ENCODE measurements around the gene TENM3.
A peak's percentile ranks its signal among the peaks of the same experiment; 100 is the strongest.

TENM3 gene

GRCh38 chr4:182752158-182752910, 509.1 kb downstream of the TENM3 start:
- Histone ChIP-seq H3K27ac (ENCODE audit: low read depth, low read length) (no peak overlapping the region), H3K9me3 (ENCODE audit: low read length) (no peaks in the 10 kb centered on the region), H3K9ac (ENCODE audit: low read length) (no peak overlapping the region), H3K4me3 (ENCODE audit: low read depth in 1 of 2, low read length in 2 of 2) (no peak overlapping the region), H3K4me1 (ENCODE audit: insufficient read depth, low read length) (no peaks in the 10 kb centered on the region), H3K27me3 (ENCODE audit: control insufficient read depth in 1 of 2, insufficient read depth in 2 of 2, low read length in 2 of 2) (no peaks in the 10 kb centered on the region), H3K36me3 (ENCODE audit: insufficient read depth, low read length) (peaks cover 11% of the 10 kb centered on the region)

DNA sequence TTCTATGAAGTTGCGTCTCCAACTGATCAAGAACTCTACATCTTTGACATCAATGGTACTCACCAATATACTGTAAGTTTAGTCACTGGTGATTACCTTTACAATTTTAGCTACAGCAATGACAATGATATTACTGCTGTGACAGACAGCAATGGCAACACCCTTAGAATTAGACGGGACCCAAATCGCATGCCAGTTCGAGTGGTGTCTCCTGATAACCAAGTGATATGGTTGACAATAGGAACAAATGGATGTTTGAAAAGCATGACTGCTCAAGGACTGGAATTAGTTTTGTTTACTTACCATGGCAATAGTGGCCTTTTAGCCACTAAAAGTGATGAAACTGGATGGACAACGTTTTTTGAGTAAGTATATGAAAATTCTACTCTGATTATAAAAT, 511.7 kb downstream of the TENM3 start:
- H3K4me3 ChIP-seq (ENCODE audit: low read depth in 1 of 2, low read length in 2 of 2) = no peak overlapping the region
- H3K27ac ChIP-seq (ENCODE audit: low read depth, low read length) = no peak overlapping the region
- no peak overlapping the region for H3K9ac ChIP-seq (ENCODE audit: low read length)
- no peaks in the 10 kb centered on the region for H3K27me3 ChIP-seq (ENCODE audit: control insufficient read depth in 1 of 2, insufficient read depth in 2 of 2, low read length in 2 of 2)
- H3K36me3 ChIP-seq (ENCODE audit: insufficient read depth, low read length) = peaks cover 11% of the 10 kb centered on the region
- H3K4me1 ChIP-seq (ENCODE audit: insufficient read depth, low read length) = no peaks in the 10 kb centered on the region
- H3K9me3 ChIP-seq (ENCODE audit: low read length) = no peaks in the 10 kb centered on the region

DNA sequence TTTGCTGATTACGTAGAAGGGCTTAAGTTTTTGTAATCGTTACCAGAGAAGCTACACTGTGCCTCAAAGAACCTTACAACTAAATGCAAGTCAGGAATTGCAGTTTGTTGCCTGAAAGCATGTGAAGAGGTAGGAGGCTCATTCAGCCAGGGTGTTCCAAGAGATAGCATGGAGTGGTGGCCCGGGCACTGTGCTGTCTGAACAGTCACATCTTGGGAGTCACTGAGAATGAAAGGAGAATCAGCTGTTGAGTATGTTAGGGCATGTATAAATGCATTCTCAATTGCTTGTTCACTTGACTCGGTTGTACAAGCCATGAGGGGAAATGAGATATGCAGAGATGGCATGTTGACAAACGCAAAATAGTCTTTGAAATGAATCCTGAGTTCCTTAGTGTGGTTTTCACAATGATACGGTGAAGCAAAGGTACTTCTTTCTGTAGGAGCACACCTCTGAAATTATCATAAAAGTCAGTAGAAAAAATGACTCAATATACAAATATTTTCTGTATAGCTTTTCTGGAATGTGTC, 513.0 kb downstream of the TENM3 start:
- no peak overlapping the region for H3K27ac ChIP-seq (ENCODE audit: low read depth, low read length)
- H3K36me3 ChIP-seq (ENCODE audit: insufficient read depth, low read length) = peaks cover 11% of the 10 kb centered on the region
- no peaks in the 10 kb centered on the region for H3K9me3 ChIP-seq (ENCODE audit: low read length)
- no peak overlapping the region for H3K9ac ChIP-seq (ENCODE audit: low read length)
- no peaks in the 10 kb centered on the region for H3K27me3 ChIP-seq (ENCODE audit: control insufficient read depth in 1 of 2, insufficient read depth in 2 of 2, low read length in 2 of 2)
- H3K4me3 ChIP-seq (ENCODE audit: low read depth in 1 of 2, low read length in 2 of 2) = no peak overlapping the region
- no peaks in the 10 kb centered on the region for H3K4me1 ChIP-seq (ENCODE audit: insufficient read depth, low read length)

DNA sequence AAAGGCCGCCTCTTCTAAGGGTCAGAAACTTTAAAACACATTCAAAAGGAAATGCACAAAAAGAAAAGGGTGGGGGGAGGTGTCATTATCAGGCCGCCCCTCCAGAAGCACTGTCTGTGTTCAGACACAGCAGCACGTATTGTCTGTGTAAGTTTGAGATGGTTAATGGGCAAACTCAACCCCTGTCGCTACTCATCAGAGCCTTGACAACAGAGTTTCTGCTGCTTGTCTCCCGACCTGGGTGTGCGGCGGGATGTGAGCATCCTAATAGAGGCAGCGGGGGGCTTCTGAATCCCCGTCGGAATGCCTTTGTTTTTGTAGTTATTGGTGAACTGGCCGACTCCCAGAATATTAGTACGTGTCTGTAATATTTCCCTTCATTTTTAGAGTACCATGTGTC, 515.1 kb downstream of the TENM3 start:
- H3K9ac ChIP-seq (ENCODE audit: low read length) = no peak overlapping the region
- H3K9me3 ChIP-seq (ENCODE audit: low read length) = no peaks in the 10 kb centered on the region
- no peaks in the 10 kb centered on the region for H3K27me3 ChIP-seq (ENCODE audit: control insufficient read depth in 1 of 2, insufficient read depth in 2 of 2, low read length in 2 of 2)
- no peak overlapping the region for H3K4me3 ChIP-seq (ENCODE audit: low read depth in 1 of 2, low read length in 2 of 2)
- H3K27ac ChIP-seq (ENCODE audit: low read depth, low read length) = no peak overlapping the region
- peaks cover 11% of the 10 kb centered on the region for H3K36me3 ChIP-seq (ENCODE audit: insufficient read depth, low read length)
- no peaks in the 10 kb centered on the region for H3K4me1 ChIP-seq (ENCODE audit: insufficient read depth, low read length)

DNA sequence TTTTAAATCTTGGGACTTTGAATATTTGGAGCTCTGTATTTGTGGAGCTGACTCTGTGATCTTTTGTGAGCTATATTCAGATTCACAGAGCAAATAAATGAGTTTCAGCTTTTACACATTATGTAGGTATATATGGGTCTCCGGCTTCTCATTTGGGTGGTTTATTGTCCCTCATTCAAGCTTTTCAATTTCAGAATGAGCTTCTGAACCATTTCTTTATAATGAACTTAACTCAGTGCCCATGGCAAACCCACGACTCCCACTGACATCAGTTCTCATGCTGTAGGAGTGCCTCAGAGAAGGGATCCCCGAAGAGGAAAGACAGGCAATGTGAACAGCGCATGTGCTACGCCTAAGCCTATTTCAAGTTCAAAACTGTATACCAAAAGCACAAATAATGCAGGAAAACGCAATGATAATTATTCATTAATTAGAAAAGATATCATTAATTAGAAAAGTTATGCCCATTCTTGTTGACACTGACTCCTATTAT, 517.4 kb downstream of the TENM3 start:
- no peaks in the 10 kb centered on the region for H3K36me3 ChIP-seq (ENCODE audit: insufficient read depth, low read length)
- no peaks in the 10 kb centered on the region for H3K27me3 ChIP-seq (ENCODE audit: control insufficient read depth in 1 of 2, insufficient read depth in 2 of 2, low read length in 2 of 2)
- no peak overlapping the region for H3K9ac ChIP-seq (ENCODE audit: low read length)
- H3K4me1 ChIP-seq (ENCODE audit: insufficient read depth, low read length) = peaks cover 7% of the 10 kb centered on the region
- H3K4me3 ChIP-seq (ENCODE audit: low read depth in 1 of 2, low read length in 2 of 2) = no peak overlapping the region
- no peak overlapping the region for H3K27ac ChIP-seq (ENCODE audit: low read depth, low read length)
- no peaks in the 10 kb centered on the region for H3K9me3 ChIP-seq (ENCODE audit: low read length)

DNA sequence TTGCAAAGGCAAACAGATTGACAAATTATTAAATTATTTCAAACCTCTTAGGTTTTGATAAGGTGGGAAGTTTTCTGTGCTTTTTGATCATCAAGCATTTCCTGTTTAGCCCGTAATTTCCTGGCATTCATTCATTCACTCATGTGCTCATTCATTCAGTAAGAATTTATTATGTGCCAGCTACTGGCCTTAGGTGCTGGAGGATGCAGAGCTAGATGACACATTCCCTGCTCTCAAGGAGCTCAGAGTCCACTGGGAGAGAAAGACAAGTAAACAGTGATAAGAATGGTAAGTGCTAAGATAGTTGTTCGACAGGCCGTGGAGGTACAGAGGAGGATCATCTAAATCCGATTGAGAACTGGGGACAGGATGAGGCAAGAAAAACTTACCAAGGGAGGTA, 520.9 kb downstream of the TENM3 start:
- no peak overlapping the region for H3K27ac ChIP-seq (ENCODE audit: low read depth, low read length)
- no peak overlapping the region for H3K9ac ChIP-seq (ENCODE audit: low read length)
- H3K27me3 ChIP-seq (ENCODE audit: control insufficient read depth in 1 of 2, insufficient read depth in 2 of 2, low read length in 2 of 2) = no peaks in the 10 kb centered on the region
- H3K4me1 ChIP-seq (ENCODE audit: insufficient read depth, low read length) = peaks cover 9% of the 10 kb centered on the region
- no peaks in the 10 kb centered on the region for H3K9me3 ChIP-seq (ENCODE audit: low read length)
- no peak overlapping the region for H3K4me3 ChIP-seq (ENCODE audit: low read depth in 1 of 2, low read length in 2 of 2)
- H3K36me3 ChIP-seq (ENCODE audit: insufficient read depth, low read length) = no peaks in the 10 kb centered on the region

- H3K27ac ChIP-seq (ENCODE audit: low read depth, low read length) = no peak overlapping the region
- H3K4me3 ChIP-seq (ENCODE audit: low read depth in 1 of 2, low read length in 2 of 2) = no peak overlapping the region
- no peaks in the 10 kb centered on the region for H3K9me3 ChIP-seq (ENCODE audit: low read length)
- no peak overlapping the region for H3K9ac ChIP-seq (ENCODE audit: low read length)
- no peaks in the 10 kb centered on the region for H3K36me3 ChIP-seq (ENCODE audit: insufficient read depth, low read length)
- peaks cover 9% of the 10 kb centered on the region for H3K4me1 ChIP-seq (ENCODE audit: insufficient read depth, low read length)
- no peaks in the 10 kb centered on the region for H3K27me3 ChIP-seq (ENCODE audit: control insufficient read depth in 1 of 2, insufficient read depth in 2 of 2, low read length in 2 of 2)
Measured at GRCh38 chr4:182764642-182765041, 521.4 kb downstream of the TENM3 start.

GRCh38 chr4:182765987-182766856, 523.0 kb downstream of the TENM3 start:
- Histone ChIP-seq H3K9ac (ENCODE audit: low read length) (no peak overlapping the region), H3K4me1 (ENCODE audit: insufficient read depth, low read length) (peaks cover 9% of the 10 kb centered on the region), H3K9me3 (ENCODE audit: low read length) (no peaks in the 10 kb centered on the region), H3K36me3 (ENCODE audit: insufficient read depth, low read length) (no peaks in the 10 kb centered on the region), H3K27me3 (ENCODE audit: control insufficient read depth in 1 of 2, insufficient read depth in 2 of 2, low read length in 2 of 2) (no peaks in the 10 kb centered on the region), H3K4me3 (ENCODE audit: low read depth in 1 of 2, low read length in 2 of 2) (no peak overlapping the region), H3K27ac (ENCODE audit: low read depth, low read length) (peak overlapping the region; percentile 12)

DNA sequence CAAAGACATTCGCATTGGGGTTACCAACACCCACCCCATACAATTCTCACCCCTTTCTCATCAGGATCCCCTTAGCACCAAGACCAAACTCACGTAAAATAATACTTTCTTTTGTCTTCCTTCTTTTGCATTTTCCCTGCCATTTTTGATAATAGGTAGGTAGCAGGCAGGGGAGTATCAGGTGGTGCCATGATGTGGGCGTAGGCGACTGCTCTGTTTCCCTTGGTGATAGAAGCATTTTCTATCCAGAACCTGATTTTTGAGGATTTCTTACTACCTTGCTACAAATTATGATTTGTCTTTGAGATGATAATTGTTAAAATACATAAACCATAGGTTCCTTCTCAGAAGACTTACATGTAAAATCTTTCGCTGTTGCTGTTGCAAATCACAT, 523.7 kb downstream of the TENM3 start:
- H3K9ac ChIP-seq (ENCODE audit: low read length) = no peak overlapping the region
- peaks cover 9% of the 10 kb centered on the region for H3K4me1 ChIP-seq (ENCODE audit: insufficient read depth, low read length)
- no peaks in the 10 kb centered on the region for H3K36me3 ChIP-seq (ENCODE audit: insufficient read depth, low read length)
- H3K27ac ChIP-seq (ENCODE audit: low read depth, low read length) = no peak overlapping the region
- H3K4me3 ChIP-seq (ENCODE audit: low read depth in 1 of 2, low read length in 2 of 2) = no peak overlapping the region
- no peaks in the 10 kb centered on the region for H3K9me3 ChIP-seq (ENCODE audit: low read length)
- H3K27me3 ChIP-seq (ENCODE audit: control insufficient read depth in 1 of 2, insufficient read depth in 2 of 2, low read length in 2 of 2) = no peaks in the 10 kb centered on the region

- no peaks in the 10 kb centered on the region for H3K9me3 ChIP-seq (ENCODE audit: low read length)
- no peaks in the 10 kb centered on the region for H3K36me3 ChIP-seq (ENCODE audit: insufficient read depth, low read length)
- H3K27ac ChIP-seq (ENCODE audit: low read depth, low read length) = no peak overlapping the region
- no peak overlapping the region for H3K9ac ChIP-seq (ENCODE audit: low read length)
- no peak overlapping the region for H3K4me3 ChIP-seq (ENCODE audit: low read depth in 1 of 2, low read length in 2 of 2)
- H3K4me1 ChIP-seq (ENCODE audit: insufficient read depth, low read length) = peaks cover 9% of the 10 kb centered on the region
- no peaks in the 10 kb centered on the region for H3K27me3 ChIP-seq (ENCODE audit: control insufficient read depth in 1 of 2, insufficient read depth in 2 of 2, low read length in 2 of 2)
Measured at GRCh38 chr4:182768838-182769237, 525.6 kb downstream of the TENM3 start.

- peaks cover 3% of the 10 kb centered on the region for H3K4me1 ChIP-seq (ENCODE audit: insufficient read depth, low read length)
- H3K9ac ChIP-seq (ENCODE audit: low read length) = no peak overlapping the region
- no peak overlapping the region for H3K4me3 ChIP-seq (ENCODE audit: low read depth in 1 of 2, low read length in 2 of 2)
- no peaks in the 10 kb centered on the region for H3K9me3 ChIP-seq (ENCODE audit: low read length)
- H3K27ac ChIP-seq (ENCODE audit: low read depth, low read length) = no peak overlapping the region
- H3K36me3 ChIP-seq (ENCODE audit: insufficient read depth, low read length) = peaks cover 7% of the 10 kb centered on the region
- H3K27me3 ChIP-seq (ENCODE audit: control insufficient read depth in 1 of 2, insufficient read depth in 2 of 2, low read length in 2 of 2) = no peaks in the 10 kb centered on the region
Measured at GRCh38 chr4:182770259-182770995, 527.2 kb downstream of the TENM3 start.
